GM10266 (cell line): ENCODE results near the gene LTBP4.

Experiments used
- DNase-seq: peaks from one replicate; pipeline ENCODE4 v3.0.0; 2012; ENCODE audit errors: extremely low spot score
- CTCF ChIP-seq: IDR thresholded peaks from 2 replicates; pipeline ENCODE4 v1.5.1; 2012; ENCODE audit warnings: mild to moderate bottlenecking, low read depth; ENCODE audit not compliant: control insufficient read depth, insufficient read depth; ENCODE audit errors: missing control alignments

The LTBP4 gene

GRCh38 chr19:40585241-40585981 is 15.8 kb upstream of the LTBP4 start:
- TF ChIP-seq CTCF, result no peak
- DNase-seq, result no peak

- no peak for TF ChIP-seq CTCF
- DNase-seq, result no peak
Observed at GRCh38 chr19:40585982-40586422, 15.2 kb upstream of the LTBP4 start.

- TF ChIP-seq CTCF, result no peak
- DNase-seq, result no peak
Observed at GRCh38 chr19:40586611-40587010, 14.6 kb upstream of the LTBP4 start.

- no peak for TF ChIP-seq CTCF
- no peak for DNase-seq
Observed at GRCh38 chr19:40588110-40588854, 12.9 kb upstream of the LTBP4 start.

GRCh38 chr19:40588926-40589569 is 12.1 kb upstream of the LTBP4 start:
- no peak for TF ChIP-seq CTCF
- no peak for DNase-seq

- no peak for DNase-seq
Observed at GRCh38 chr19:40589591-40590429, 11.4 kb upstream of the LTBP4 start.

More at GRCh38 chr19:40589591-40590429, 11.4 kb upstream of the LTBP4 start:
- no peak for TF ChIP-seq CTCF
